Measurements from ENCODE around the gene MBD5.

GRCh38 chr2:148555622-148556294 is 534.9 kb downstream of the MBD5 start:
- TF ChIP-seq CTCF (IDR thresholded peaks at IDR 0.05; ENCODE audit: low read depth, low read length) (no peak), EZH2phosphoT487 (IDR thresholded peaks at IDR 0.05; ENCODE audit: low read depth) (no peak)

All from OCI-LY3 (cell line).